GM18867 (cell line): ENCODE data around the gene LNPEP.

Source experiments
- ATAC-seq: cut with Tn5 transposase; IDR thresholded peaks from one replicate; pipeline ENCODE4 v1.9.1; 2021; ENCODE audit warnings: mild to moderate bottlenecking, moderate library complexity; ENCODE audit not compliant: unreplicated experiment

The LNPEP gene

GRCh38 chr5:96994493-96994892 is 58.6 kb downstream of the LNPEP start:
- no peak for ATAC-seq

- ATAC-seq, result no peak
Measured at GRCh38 chr5:96995419-96995818, 59.5 kb downstream of the LNPEP start.

- peak; percentile 86 for ATAC-seq
Measured at GRCh38 chr5:96997265-96997859, 61.5 kb downstream of the LNPEP start.

- ATAC-seq, result no peak
Measured at GRCh38 chr5:96999856-97000255, 64.0 kb downstream of the LNPEP start.

- ATAC-seq, result no peak
Measured at GRCh38 chr5:97000391-97000790, 64.5 kb downstream of the LNPEP start.

- ATAC-seq, result no peak
Measured at GRCh38 chr5:97002983-97003382, 67.1 kb downstream of the LNPEP start.

- no peak for ATAC-seq
Measured at GRCh38 chr5:97004423-97005060, 68.7 kb downstream of the LNPEP start.

- no peak for ATAC-seq
Measured at GRCh38 chr5:97006454-97007060, 70.7 kb downstream of the LNPEP start.

- ATAC-seq, result peak; percentile 74
Measured at GRCh38 chr5:97009212-97009898, 73.5 kb downstream of the LNPEP start.

GRCh38 chr5:97009921-97010320 is 74.0 kb downstream of the LNPEP start:
- ATAC-seq, result no peak

GRCh38 chr5:97010606-97011005 is 74.7 kb downstream of the LNPEP start:
- ATAC-seq, result no peak

- no peak for ATAC-seq
Measured at GRCh38 chr5:97011567-97011966, 75.7 kb downstream of the LNPEP start.

- ATAC-seq, result no peak
Measured at GRCh38 chr5:97019435-97020117, 83.7 kb downstream of the LNPEP start.

- no peak for ATAC-seq
Measured at GRCh38 chr5:97021416-97021815, 85.5 kb downstream of the LNPEP start.

- no peak for ATAC-seq
Measured at GRCh38 chr5:97022898-97023297, 87.0 kb downstream of the LNPEP start.

GRCh38 chr5:97026721-97027120 is 90.8 kb downstream of the LNPEP start:
- no peak for ATAC-seq

GRCh38 chr5:97037819-97038218 is 101.9 kb downstream of the LNPEP start:
- no peak for ATAC-seq

- ATAC-seq, result no peak
Measured at GRCh38 chr5:97041239-97041638, 105.4 kb downstream of the LNPEP start.

GRCh38 chr5:97042996-97043395 is 107.1 kb downstream of the LNPEP start:
- ATAC-seq, result no peak

- no peak for ATAC-seq
Measured at GRCh38 chr5:97043511-97043910, 107.6 kb downstream of the LNPEP start.

- no peak for ATAC-seq
Measured at GRCh38 chr5:97044052-97044451, 108.2 kb downstream of the LNPEP start.
